GM12892 (cell line): Measurements from ENCODE around the gene PGLYRP3.

Experiments used
- POLR2A ChIP-seq: IDR thresholded peaks from 2 replicates; pipeline ENCODE4 v1.6.1; 2011; ENCODE audit warnings: low read depth, low read length, control low read depth
- POLR2AphosphoS5 ChIP-seq: IDR thresholded peaks from 2 replicates; pipeline ENCODE4 v1.6.1; 2011; ENCODE audit warnings: low read depth, low read length, control low read depth
- TAF1 ChIP-seq: IDR thresholded peaks from 2 replicates; pipeline ENCODE4 v1.6.1; 2011; ENCODE audit warnings: low read depth, mild to moderate bottlenecking, control low read depth, low read length, borderline replicate concordance

GRCh38 chr1:153259387-153259786 is 53.4 kb downstream of the PGLYRP3 start, which contains the start of gene LORICRIN:
- TF ChIP-seq POLR2AphosphoS5, result no peak
- no peak for TF ChIP-seq POLR2A
- no peak for TF ChIP-seq TAF1
